Measurements from ENCODE around the gene ATP8A2.

GRCh38 chr13:25847145-25847544 is 475.4 kb downstream of the ATP8A2 start:
- TF ChIP-seq EZH2 (IDR thresholded peaks at IDR 0.05) (no peak), POLR2AphosphoS5 (IDR thresholded peaks at IDR 0.05; ENCODE audit: borderline replicate concordance, low read depth, low read length) (no peak)
